ACC112 (cell line): ENCODE data around the gene TUBB1.
"Not testable (repeated sequence)": the region's sequence is repeated elsewhere in the genome, so short reads cannot be mapped to it uniquely, and the experiment has no call there.

Experiments used
- H2AFZ ChIP-seq: fragments of 200-600 bp; sonication (generic); one replicate; pipeline ENCODE4 v1.6.0; 2017; ENCODE audit warnings: antibody characterized with exemption, low read length; ENCODE audit not compliant: unreplicated experiment
- H3K27ac ChIP-seq: fragments of 200-600 bp; sonication (generic); 2 replicates; pipeline ENCODE4 v1.5.1; 2014; ENCODE audit warnings: low read depth, mild to moderate bottlenecking, antibody characterized with exemption, low read length, moderate library complexity
- H3K27me3 ChIP-seq: fragments of 200-600 bp; sonication (generic); 2 replicates; pipeline ENCODE4 v1.6.1; 2014; ENCODE audit warnings: mild to moderate bottlenecking, antibody characterized with exemption, low read length, moderate library complexity, mixed read lengths; ENCODE audit not compliant: insufficient read depth
- H3K36me3 ChIP-seq: fragments of 200-600 bp; sonication (generic); 2 replicates; pipeline ENCODE4 v1.6.1; 2016; ENCODE audit warnings: mild to moderate bottlenecking, antibody characterized with exemption, low read length, moderate library complexity, mixed read lengths; ENCODE audit not compliant: insufficient read depth
- H3K4me1 ChIP-seq: fragments of 200-600 bp; sonication (generic); one replicate; pipeline ENCODE4 v1.6.1; 2016; ENCODE audit warnings: low read length, mixed read lengths; ENCODE audit not compliant: insufficient read depth, unreplicated experiment, control insufficient read depth
- H3K4me3 ChIP-seq: fragments of 200-600 bp; sonication (generic); 2 replicates; pipeline ENCODE4 v1.5.1; 2014; ENCODE audit warnings: mild to moderate bottlenecking, low read depth, low read length
- H3K79me2 ChIP-seq: fragments of 200-600 bp; sonication (generic); one replicate; pipeline ENCODE4 v1.6.0; 2016; ENCODE audit warnings: low read length; ENCODE audit not compliant: control insufficient read depth, unreplicated experiment, insufficient read depth

Gene TUBB1

GRCh38 chr20:58981628-58982364 lies 37.4 kb upstream of the TUBB1 start:
- no peaks in the 10 kb centered on the region for H3K27me3 ChIP-seq
- H3K4me1 ChIP-seq: peaks cover 6% of the 10 kb centered on the region
- peak overlapping the region; percentile 100 for H2AFZ ChIP-seq
- H3K4me3 ChIP-seq: peak overlapping the region; percentile 100
- H3K27ac ChIP-seq: no peak overlapping the region
- H3K79me2 ChIP-seq: peaks cover 48% of the 10 kb centered on the region
- H3K36me3 ChIP-seq: no peaks in the 10 kb centered on the region

- Histone ChIP-seq H3K4me1 (peaks cover 6% of the 10 kb centered on the region), H3K27ac (no peak overlapping the region), H3K27me3 (no peaks in the 10 kb centered on the region), H3K36me3 (peaks cover 1% of the 10 kb centered on the region; the same call in 1 of the 2 replicates), H3K4me3 (peak overlapping the region; percentile 100), H3K79me2 (peaks cover 48% of the 10 kb centered on the region), H2AFZ (no peak overlapping the region)
These were observed 36.7 kb upstream of the TUBB1 start for GRCh38 chr20:58982406-58983114.

- H3K79me2 ChIP-seq: peaks cover 48% of the 10 kb centered on the region
These were observed 36.1 kb upstream of the TUBB1 start for GRCh38 chr20:58983115-58983468.

GRCh38 chr20:58984691-58985090 lies 34.5 kb upstream of the TUBB1 start:
- Histone ChIP-seq H3K79me2 (peaks cover 48% of the 10 kb centered on the region), H2AFZ (no peak overlapping the region), H3K4me1 (peaks cover 6% of the 10 kb centered on the region), H3K4me3 (no peak overlapping the region), H3K27ac (no peak overlapping the region), H3K27me3 (no peaks in the 10 kb centered on the region), H3K36me3 (peaks cover 17% of the 10 kb centered on the region; the same call in 1 of the 2 replicates)

More at GRCh38 chr20:58983115-58983468, 36.1 kb upstream of the TUBB1 start:
- H3K27ac ChIP-seq, H3K27me3 ChIP-seq, H3K4me3 ChIP-seq, H2AFZ ChIP-seq, H3K36me3 ChIP-seq, H3K4me1 ChIP-seq: not testable (repeated sequence)

- H3K4me3 ChIP-seq: no peak overlapping the region
- no peaks in the 10 kb centered on the region for H3K27me3 ChIP-seq
- H3K36me3 ChIP-seq: peaks cover 17% of the 10 kb centered on the region; the same call in 1 of the 2 replicates
- peaks cover 6% of the 10 kb centered on the region for H3K4me1 ChIP-seq
- peaks cover 48% of the 10 kb centered on the region for H3K79me2 ChIP-seq
- H3K27ac ChIP-seq: no peak overlapping the region
- no peak overlapping the region for H2AFZ ChIP-seq
These were observed 33.6 kb upstream of the TUBB1 start for GRCh38 chr20:58985656-58986055.

- Histone ChIP-seq H3K36me3 (peaks cover 17% of the 10 kb centered on the region; the same call in 1 of the 2 replicates), H3K27me3 (no peaks in the 10 kb centered on the region), H2AFZ (no peak overlapping the region), H3K4me1 (peaks cover 6% of the 10 kb centered on the region), H3K79me2 (peaks cover 47% of the 10 kb centered on the region), H3K4me3 (no peak overlapping the region), H3K27ac (no peak overlapping the region)
These were observed 32.8 kb upstream of the TUBB1 start for GRCh38 chr20:58986286-58986967.

- H3K36me3 ChIP-seq: peaks cover 18% of the 10 kb centered on the region
- no peak overlapping the region for H3K27ac ChIP-seq
- no peaks in the 10 kb centered on the region for H3K27me3 ChIP-seq
- H3K4me3 ChIP-seq: no peak overlapping the region
- H3K79me2 ChIP-seq: peaks cover 42% of the 10 kb centered on the region
- no peak overlapping the region for H2AFZ ChIP-seq
- H3K4me1 ChIP-seq: peaks cover 6% of the 10 kb centered on the region
These were observed 32.2 kb upstream of the TUBB1 start for GRCh38 chr20:58986968-58987517.

GRCh38 chr20:58987790-58988564 lies 31.3 kb upstream of the TUBB1 start:
- peaks cover 33% of the 10 kb centered on the region for H3K79me2 ChIP-seq
- peaks cover 22% of the 10 kb centered on the region for H3K36me3 ChIP-seq
- no peak overlapping the region for H3K27ac ChIP-seq
- no peaks in the 10 kb centered on the region for H3K27me3 ChIP-seq
- H3K4me1 ChIP-seq: no peaks in the 10 kb centered on the region
- no peak overlapping the region for H2AFZ ChIP-seq
- no peak overlapping the region for H3K4me3 ChIP-seq

GRCh38 chr20:58988565-58988882 lies 30.7 kb upstream of the TUBB1 start:
- peaks cover 26% of the 10 kb centered on the region for H3K36me3 ChIP-seq
- no peak overlapping the region for H3K27ac ChIP-seq
- no peak overlapping the region for H3K4me3 ChIP-seq
- no peak overlapping the region for H2AFZ ChIP-seq
- no peaks in the 10 kb centered on the region for H3K27me3 ChIP-seq
- H3K79me2 ChIP-seq: peaks cover 28% of the 10 kb centered on the region
- H3K4me1 ChIP-seq: no peaks in the 10 kb centered on the region

GRCh38 chr20:58989196-58989595 lies 30.0 kb upstream of the TUBB1 start:
- Histone ChIP-seq H3K27ac (no peak overlapping the region), H3K79me2 (peaks cover 21% of the 10 kb centered on the region), H3K4me3 (no peak overlapping the region), H2AFZ (no peak overlapping the region), H3K36me3 (peaks cover 32% of the 10 kb centered on the region), H3K4me1 (no peaks in the 10 kb centered on the region), H3K27me3 (no peaks in the 10 kb centered on the region)
